HepG2 (cell line): ENCODE data around the gene SMURF2. TPM values are rescaled to one million over a fixed set of nuclear protein-coding genes. Genes with fewer than 3 reads are reported as not detected.

Experiments
- ISL2 ChIP-seq: sonication (generic); formaldehyde crosslinking; IDR thresholded peaks from 2 replicates; pipeline ENCODE4 v1.5.0; 2020; ENCODE audit warnings: missing genetic modification reagents
- NRL ChIP-seq: sonication (generic); formaldehyde crosslinking; IDR thresholded peaks from 2 replicates; pipeline ENCODE4 v1.5.0; 2020; ENCODE audit warnings: missing genetic modification reagents, mild to moderate bottlenecking, moderate library complexity, borderline replicate concordance
- PATZ1 ChIP-seq: sonication (generic); formaldehyde crosslinking; IDR thresholded peaks from 2 replicates; pipeline ENCODE4 v1.4.0; 2020; ENCODE audit warnings: missing genetic modification reagents
- RERE ChIP-seq: IDR thresholded peaks from 2 replicates; pipeline ENCODE4 v1.6.1; 2016; ENCODE audit warnings: low read depth, missing genetic modification reagents, missing compliant biosample characterization
- TBX2 ChIP-seq: sonication (generic); formaldehyde crosslinking; IDR thresholded peaks from 2 replicates; pipeline ENCODE4 v1.5.0; 2020; ENCODE audit warnings: missing genetic modification reagents, mild to moderate bottlenecking, borderline replicate concordance
- YEATS2 ChIP-seq: sonication (generic); formaldehyde crosslinking; IDR thresholded peaks from 2 replicates; pipeline ENCODE4 v1.4.0; 2020; ENCODE audit warnings: missing genetic modification reagents, borderline replicate concordance
- ZEB1 ChIP-seq: IDR thresholded peaks from 2 replicates; pipeline ENCODE4 v1.6.1; 2012; ENCODE audit warnings: mild to moderate bottlenecking, low read depth, inconsistent platforms; ENCODE audit not compliant: insufficient replicate concordance
- ZNF547 ChIP-seq: sonication (generic); formaldehyde crosslinking; IDR thresholded peaks from 2 replicates; pipeline ENCODE4 v1.5.1; 2020; ENCODE audit warnings: mild to moderate bottlenecking, missing genetic modification reagents
- polyA plus RNA-seq, 8 experiments: library from polyadenylated mRNA; depleted of rRNA in 3 of 8; stranded (reverse) in 7 of 8; unstranded in 1 of 8; fragments of >200 nt; fragmentation: Illumina TruSeq in 4 of 8; extraction: Trizol in 4 of 8; gene quantifications; 2 replicates each; pipeline versions ENCODE4 v1.2.1 to v1.2.3, GENCODE V29; 2011 to 2016; ENCODE audit warnings: low read depth in 4 of 8, missing spikeins in 1 of 8, mixed read lengths in 1 of 8; ENCODE audit not compliant: insufficient read depth in 1 of 8
- total RNA-seq, 5 experiments: library from RNA; depleted of rRNA; stranded (reverse); fragments of >200 nt; fragmentation: Illumina TruSeq; extraction: Trizol; gene quantifications; 2 replicates each; pipeline ENCODE4 v1.2.3, GENCODE V29; 2016; ENCODE audit warnings: low read depth in 1 of 5
- TF ChIP-seq, protein P1 (sequence below): sonication (generic); formaldehyde crosslinking; IDR thresholded peaks from 2 replicates; pipeline ENCODE4 v1.9.0; 2021; ENCODE audit warnings: missing genetic modification reagents, mild to moderate bottlenecking, borderline replicate concordance

The SMURF2 gene
- total and polyA plus RNA-seq, 2 of the 13 experiments (the other 11 are each of a cell fraction or from before 2014, with no cell fraction given): 14.9 to 24.3 TPM

DNA sequence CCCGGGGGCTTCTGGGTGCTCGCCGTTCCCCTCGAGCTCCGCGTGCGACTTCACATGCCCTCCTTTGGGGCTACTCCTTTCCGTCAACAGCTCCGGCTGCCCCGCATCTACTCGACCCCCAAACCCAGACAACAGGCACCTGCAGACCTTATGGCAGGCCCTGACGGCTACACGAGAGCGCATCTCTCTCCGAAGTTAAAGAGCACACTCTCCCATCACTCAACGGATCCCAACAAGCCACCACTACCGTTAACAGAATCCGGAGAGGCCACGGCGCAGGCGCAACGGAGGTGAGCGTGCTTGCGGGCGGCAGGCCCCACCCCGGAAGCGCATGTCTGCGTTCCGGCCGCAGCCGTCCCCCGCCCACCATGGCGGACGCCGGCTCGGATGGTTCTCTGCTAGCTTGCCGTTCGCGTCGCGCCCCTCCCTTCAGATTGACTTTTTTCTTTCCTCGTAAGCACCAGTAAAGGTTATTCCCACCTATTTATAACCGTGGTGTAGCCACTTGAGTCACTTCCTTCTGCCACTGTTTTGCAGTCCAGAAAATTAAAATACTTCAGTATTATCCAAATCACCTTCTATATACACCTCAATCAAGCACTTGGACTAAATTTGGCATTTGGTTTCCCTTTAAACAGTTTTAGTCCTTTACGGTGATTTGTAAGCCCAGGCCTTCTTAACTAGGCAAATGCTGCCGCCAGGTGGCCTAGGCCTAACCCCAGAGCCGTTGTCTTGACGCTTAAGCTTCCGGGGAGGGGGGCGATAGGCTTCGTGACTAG, 165.1 kb downstream of the SMURF2 start, which contains the start of gene POLG2 (continued):
- TF ChIP-seq PATZ1 (CRISPR knock-in tag): peak; percentile 44; the same call in 1 of the 2 replicates
- peak; percentile 21 for TF ChIP-seq ZEB1
- peak; percentile 71; the same call in 1 of the 2 replicates for TF ChIP-seq TBX2 (CRISPR knock-in tag)
- no peak; the same call in 1 of the 2 replicates for TF ChIP-seq RERE
- TF ChIP-seq ISL2 (CRISPR knock-in tag): peak; percentile 70; the same call in 1 of the 2 replicates
- peak; percentile 97 for TF ChIP-seq NRL (CRISPR knock-in tag)
- TF ChIP-seq YEATS2 (CRISPR knock-in tag): peak; percentile 93; the same call in 1 of the 2 replicates
- peak; percentile 40 for TF ChIP-seq ZNF547 (CRISPR knock-in tag)
- TF ChIP-seq, protein P1, sequence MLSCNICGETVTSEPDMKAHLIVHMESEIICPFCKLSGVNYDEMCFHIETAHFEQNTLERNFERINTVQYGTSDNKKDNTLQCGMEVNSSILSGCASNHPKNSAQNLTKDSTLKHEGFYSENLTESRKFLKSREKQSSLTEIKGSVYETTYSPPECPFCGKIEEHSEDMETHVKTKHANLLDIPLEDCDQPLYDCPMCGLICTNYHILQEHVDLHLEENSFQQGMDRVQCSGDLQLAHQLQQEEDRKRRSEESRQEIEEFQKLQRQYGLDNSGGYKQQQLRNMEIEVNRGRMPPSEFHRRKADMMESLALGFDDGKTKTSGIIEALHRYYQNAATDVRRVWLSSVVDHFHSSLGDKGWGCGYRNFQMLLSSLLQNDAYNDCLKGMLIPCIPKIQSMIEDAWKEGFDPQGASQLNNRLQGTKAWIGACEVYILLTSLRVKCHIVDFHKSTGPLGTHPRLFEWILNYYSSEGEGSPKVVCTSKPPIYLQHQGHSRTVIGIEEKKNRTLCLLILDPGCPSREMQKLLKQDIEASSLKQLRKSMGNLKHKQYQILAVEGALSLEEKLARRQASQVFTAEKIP: no peak
